ENCODE measurements around the gene PTPRD.

DNA sequence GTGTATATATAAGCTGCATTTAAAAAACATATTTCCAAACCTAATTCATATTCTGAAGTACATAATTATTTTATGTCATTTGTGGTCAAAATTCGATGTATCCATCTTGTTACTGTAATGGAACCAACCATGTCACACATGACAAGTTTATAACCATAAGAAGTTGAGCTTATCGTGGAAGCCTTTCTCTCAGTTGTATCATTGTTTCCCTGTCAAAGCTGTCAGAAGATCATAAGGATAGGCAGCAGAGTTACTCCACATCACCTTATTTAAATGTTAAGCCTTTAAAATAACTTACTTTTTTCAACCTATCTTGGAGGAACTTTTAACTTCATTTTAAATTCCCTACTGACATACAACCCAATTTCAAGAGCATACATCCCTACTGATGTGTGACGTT is 841.5 kb downstream of the PTPRD start:
- no peak for TF ChIP-seq SIN3A (IDR thresholded peaks at IDR 0.05; ENCODE audit: borderline replicate concordance, insufficient read depth, low read length)
- no peak for TF ChIP-seq POLR2AphosphoS5 (IDR thresholded peaks at IDR 0.05; ENCODE audit: low read depth, low read length)

Data from PFSK-1 (cell line).